ENCODE results near the gene FGG. TPM values are rescaled to one million over a fixed set of nuclear protein-coding genes. Genes with fewer than 3 reads are reported as not detected.

FGG gene
- total and polyA plus RNA-seq, 5 experiments from 2014 or later, result not detected

DNA sequence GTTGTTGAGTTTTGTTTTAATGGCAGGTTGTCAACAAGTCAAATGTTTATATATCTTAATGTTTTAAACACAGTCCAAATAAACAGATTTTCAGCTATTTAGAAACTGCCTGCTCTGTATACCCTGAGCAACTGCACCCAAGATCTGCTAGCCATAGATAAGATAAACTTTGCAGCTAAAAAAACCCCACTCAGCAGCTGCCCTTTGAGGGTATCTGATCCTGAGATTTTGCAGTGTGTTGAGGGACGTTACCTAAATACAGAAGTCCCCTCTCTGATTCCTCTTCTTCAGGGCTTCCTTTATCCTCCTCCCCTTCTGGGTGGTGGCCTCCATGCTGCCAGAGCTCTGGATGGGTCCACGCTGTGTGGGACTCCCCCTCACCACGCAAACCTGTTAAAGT, 11.0 kb upstream of the FGG start:
- Mint-ChIP-seq H3K27me3 (peaks cover 9 to 13% (median 10%) of the 10 kb centered on the region in 5 donors), H3K4me3 (no peak overlapping the region), H3K36me3 (no peaks in the 10 kb centered on the region), H3K9me3 (peaks cover 0 to 1% (median 0%) of the 10 kb centered on the region in 9 donors), H3K4me1 (peaks cover 0 to 4% (median under 1%) of the 10 kb centered on the region in 4 donors), H3K27ac (no peak overlapping the region)
- POLR2A ChIA-PET, result no interaction called here
- DNase-seq, result no peak
- no peak for ATAC-seq

DNA sequence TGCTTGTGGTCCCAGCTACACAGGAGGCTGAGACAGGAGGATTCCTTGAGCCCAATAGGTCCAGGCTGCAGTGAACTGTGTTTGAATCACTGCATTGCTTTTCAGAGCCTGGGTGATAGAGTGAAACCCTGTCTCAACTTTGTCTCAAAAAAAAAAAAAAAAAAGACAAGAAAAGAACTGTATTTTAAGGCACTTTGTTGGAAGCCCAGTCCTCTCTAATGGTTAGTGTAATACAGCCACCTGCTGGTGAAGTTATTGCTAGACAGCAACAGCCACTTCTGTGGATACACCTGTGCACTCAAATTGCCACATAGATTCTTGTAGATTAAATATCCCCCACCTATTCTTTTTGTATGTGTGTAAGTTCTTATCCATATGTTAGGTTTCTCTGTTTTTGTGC, 10.1 kb upstream of the FGG start:
- H3K36me3 Mint-ChIP-seq, result no peaks in the 10 kb centered on the region
- DNase-seq, result peak in 5 of 10 donors; percentile 9 to 41 (median 21)
- H3K9me3 Mint-ChIP-seq, result peaks cover 0 to 1% (median 0%) of the 10 kb centered on the region in 9 donors
- H3K4me1 Mint-ChIP-seq, result peaks cover 0 to 5% (median under 1%) of the 10 kb centered on the region in 4 donors
- peaks cover 9 to 13% (median 10%) of the 10 kb centered on the region in 5 donors for H3K27me3 Mint-ChIP-seq
- POLR2A ChIA-PET, result no interaction called here
- peak; percentile 55 to 58 for ATAC-seq
- H3K4me3 Mint-ChIP-seq, result no peak overlapping the region
- no peak overlapping the region for H3K27ac Mint-ChIP-seq

DNA sequence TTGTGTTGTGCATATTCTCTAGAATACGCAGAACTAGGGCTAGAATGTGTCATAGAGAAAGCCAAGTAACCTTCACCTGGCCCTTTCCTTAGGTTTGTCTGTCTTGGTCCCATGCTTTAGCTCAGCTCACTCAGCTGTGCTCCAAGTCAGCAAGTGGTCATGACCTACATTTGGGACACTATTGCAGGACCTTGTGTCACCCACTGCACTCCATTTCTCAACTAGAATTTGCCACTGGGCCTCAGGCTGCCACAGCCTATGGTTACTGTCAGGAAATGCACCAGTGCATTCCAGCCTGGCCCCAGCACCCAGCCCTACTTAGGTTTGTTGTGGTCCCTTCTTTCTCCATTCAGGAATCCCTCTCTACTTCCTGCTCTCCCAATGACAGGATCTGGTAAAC, 7.7 kb upstream of the FGG start:
- POLR2A ChIA-PET, result no interaction called here
- peaks cover 0 to 18% (median 5%) of the 10 kb centered on the region in 4 donors for H3K4me1 Mint-ChIP-seq
- no peak overlapping the region for H3K27ac Mint-ChIP-seq
- H3K27me3 Mint-ChIP-seq, result peaks cover 0 to 6% (median 4%) of the 10 kb centered on the region in 5 donors
- ATAC-seq (no peak), DNase-seq (no peak)
- no peak overlapping the region for H3K4me3 Mint-ChIP-seq
- H3K9me3 Mint-ChIP-seq, result peaks cover 0 to 1% (median 0%) of the 10 kb centered on the region in 9 donors
- H3K36me3 Mint-ChIP-seq, result no peaks in the 10 kb centered on the region

DNA sequence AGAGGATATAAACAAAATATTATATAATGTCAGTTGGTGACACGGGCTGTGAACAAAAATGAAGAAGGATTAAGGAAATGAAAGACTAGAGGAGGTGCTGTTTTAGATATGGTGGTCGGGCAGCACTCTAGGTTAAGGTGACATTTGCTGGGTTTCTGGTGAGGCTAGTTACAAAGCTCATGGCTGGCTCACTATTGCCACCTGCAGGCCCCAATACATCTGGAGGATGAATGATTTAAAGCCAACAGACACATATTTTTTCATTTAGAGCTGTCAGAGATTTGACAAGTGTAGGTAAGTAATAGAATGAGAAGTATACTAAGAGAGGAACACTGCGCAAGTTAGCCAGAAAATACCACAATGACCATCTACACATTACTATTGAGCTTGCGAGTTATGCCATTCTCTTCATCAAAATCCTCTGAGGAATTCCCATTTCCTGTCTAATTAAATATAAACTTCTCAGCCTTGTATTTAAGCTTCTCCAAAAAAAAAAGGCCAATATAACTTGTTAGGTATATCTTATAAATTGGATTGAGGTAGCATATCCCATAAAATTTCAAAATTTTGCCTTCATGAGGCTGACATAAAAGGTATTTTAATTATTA, 6.4 kb upstream of the FGG start:
- ATAC-seq (peak; percentile 70 to 71), DNase-seq (peak; percentile 7 to 68 (median 30))
- peaks cover 0 to 1% (median 0%) of the 10 kb centered on the region in 9 donors for H3K9me3 Mint-ChIP-seq
- POLR2A ChIA-PET, result no interaction called here
- H3K36me3 Mint-ChIP-seq, result no peaks in the 10 kb centered on the region
- peaks cover 0 to 7% (median 4%) of the 10 kb centered on the region in 5 donors for H3K27me3 Mint-ChIP-seq
- H3K4me3 Mint-ChIP-seq, result no peak overlapping the region
- H3K27ac Mint-ChIP-seq, result no peak overlapping the region
- H3K4me1 Mint-ChIP-seq, result peaks cover 0 to 18% (median 5%) of the 10 kb centered on the region in 4 donors

DNA sequence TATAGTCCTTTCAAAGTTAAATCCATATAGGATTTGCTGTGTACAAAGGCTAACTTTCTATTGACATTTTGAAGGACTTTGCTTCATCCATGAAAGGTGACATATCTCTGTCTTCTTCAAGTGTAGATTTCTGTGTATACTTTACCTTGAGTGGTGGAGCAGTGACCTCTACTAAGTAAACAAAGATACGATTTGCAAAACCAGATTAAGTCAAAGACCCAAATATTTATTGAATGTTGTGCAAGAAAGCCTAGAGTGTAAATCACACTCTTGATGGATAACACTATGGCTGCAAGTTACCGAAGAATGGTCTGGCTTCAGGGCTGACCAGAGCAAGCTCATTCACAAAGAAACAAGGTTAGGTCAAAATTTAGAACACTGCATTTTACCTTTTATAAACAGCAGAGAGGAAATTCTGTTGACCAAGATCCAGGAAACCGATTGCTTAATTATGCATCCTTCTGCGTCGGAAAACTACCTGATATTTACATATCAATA, 5.4 kb upstream of the FGG start:
- Mint-ChIP-seq H3K27ac (no peak overlapping the region), H3K4me3 (no peak overlapping the region), H3K4me1 (peaks cover 0 to 18% (median 5%) of the 10 kb centered on the region in 4 donors), H3K27me3 (peaks cover 0 to 9% (median 5%) of the 10 kb centered on the region in 5 donors), H3K9me3 (peaks cover 0 to 1% (median 0%) of the 10 kb centered on the region in 9 donors), H3K36me3 (no peaks in the 10 kb centered on the region)
- POLR2A ChIA-PET, result no interaction called here
- ATAC-seq (no peak), DNase-seq (no peak)

DNA sequence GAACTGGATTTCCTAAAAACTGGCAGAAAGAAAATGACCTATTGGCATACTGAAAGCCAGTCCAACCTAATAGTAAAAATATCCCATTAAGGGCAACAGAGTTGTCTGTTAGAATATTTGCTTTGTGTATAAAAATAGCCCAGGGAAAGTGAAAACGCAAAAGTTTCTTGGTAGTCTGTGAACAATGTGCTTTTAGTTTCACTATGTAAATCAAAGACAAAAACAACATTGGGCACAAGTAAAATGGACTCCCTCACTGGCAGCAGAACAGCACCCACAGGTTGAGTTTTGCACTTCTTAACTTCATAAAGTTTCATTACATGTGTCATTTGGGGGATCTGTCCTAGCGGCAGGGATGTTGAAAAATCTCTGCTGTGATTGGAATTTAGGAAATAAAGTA, 4.3 kb upstream of the FGG start:
- POLR2A ChIA-PET, result no interaction called here
- Mint-ChIP-seq H3K9me3 (peaks cover 0 to 1% (median 0%) of the 10 kb centered on the region in 9 donors), H3K27ac (peak overlapping the region in 2 of 10 donors; percentile 5 to 34), H3K27me3 (peaks cover 0 to 6% (median 6%) of the 10 kb centered on the region in 5 donors), H3K4me1 (peaks cover 0 to 18% (median 5%) of the 10 kb centered on the region in 4 donors), H3K4me3 (peak overlapping the region in 1 of 10 donors; percentile 0), H3K36me3 (no peaks in the 10 kb centered on the region)
- DNase-seq (no peak), ATAC-seq (no peak)

DNA sequence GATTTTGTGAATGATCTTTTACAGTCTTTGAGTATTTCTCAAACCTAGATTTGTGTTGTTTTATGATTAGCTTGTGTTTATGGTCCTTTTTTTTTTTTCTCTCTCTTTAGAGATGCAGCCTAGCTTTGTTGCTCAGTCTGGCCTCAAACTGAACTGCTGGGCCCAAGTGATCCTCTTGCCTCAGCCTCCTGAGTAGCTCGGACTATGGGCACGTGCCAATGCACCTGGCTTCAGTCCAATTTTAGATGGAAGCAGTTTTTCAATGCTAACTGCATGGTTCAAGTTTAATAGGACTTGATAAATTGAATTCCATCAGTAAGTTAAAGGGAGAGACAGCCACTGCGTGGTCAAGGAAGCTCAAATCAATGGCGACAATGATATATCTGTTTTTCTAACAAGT, 3.8 kb upstream of the FGG start:
- POLR2A ChIA-PET, result no interaction called here
- H3K4me1 Mint-ChIP-seq, result peaks cover 0 to 18% (median 5%) of the 10 kb centered on the region in 4 donors
- H3K27ac Mint-ChIP-seq, result peak overlapping the region in 1 of 10 donors; percentile 34
- peaks cover 0 to 6% (median 4%) of the 10 kb centered on the region in 5 donors for H3K27me3 Mint-ChIP-seq
- no peaks in the 10 kb centered on the region for H3K36me3 Mint-ChIP-seq
- no peak for DNase-seq
- no peak for ATAC-seq
- H3K4me3 Mint-ChIP-seq, result peak overlapping the region in 1 of 10 donors; percentile 7
- H3K9me3 Mint-ChIP-seq, result no peaks in the 10 kb centered on the region

DNA sequence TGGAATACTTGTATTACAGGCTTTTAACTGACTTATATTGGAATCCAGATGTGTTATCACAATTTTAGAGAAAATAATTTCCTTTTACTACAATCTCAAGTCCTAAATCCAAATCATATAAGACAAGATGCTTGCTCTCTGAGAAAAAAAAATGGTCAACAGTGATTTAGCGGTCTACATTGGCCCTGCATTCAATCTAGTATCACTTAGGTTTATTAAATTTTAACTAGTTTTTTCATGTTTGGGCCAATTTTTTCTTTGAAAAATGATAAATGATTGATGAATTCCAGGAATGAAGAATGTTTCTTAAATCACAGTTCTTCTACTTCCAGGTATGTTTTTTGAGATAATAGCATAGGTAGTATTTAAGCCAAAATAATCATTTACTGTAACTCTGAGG, 2.8 kb upstream of the FGG start:
- H3K27ac Mint-ChIP-seq, result no peak overlapping the region
- no peak overlapping the region for H3K4me3 Mint-ChIP-seq
- H3K27me3 Mint-ChIP-seq, result peaks cover 0 to 8% (median 4%) of the 10 kb centered on the region in 5 donors
- no peaks in the 10 kb centered on the region for H3K36me3 Mint-ChIP-seq
- DNase-seq (no peak), ATAC-seq (no peak)
- H3K9me3 Mint-ChIP-seq, result no peaks in the 10 kb centered on the region
- POLR2A ChIA-PET, result no interaction called here
- H3K4me1 Mint-ChIP-seq, result peaks cover 0 to 18% (median 5%) of the 10 kb centered on the region in 4 donors

DNA sequence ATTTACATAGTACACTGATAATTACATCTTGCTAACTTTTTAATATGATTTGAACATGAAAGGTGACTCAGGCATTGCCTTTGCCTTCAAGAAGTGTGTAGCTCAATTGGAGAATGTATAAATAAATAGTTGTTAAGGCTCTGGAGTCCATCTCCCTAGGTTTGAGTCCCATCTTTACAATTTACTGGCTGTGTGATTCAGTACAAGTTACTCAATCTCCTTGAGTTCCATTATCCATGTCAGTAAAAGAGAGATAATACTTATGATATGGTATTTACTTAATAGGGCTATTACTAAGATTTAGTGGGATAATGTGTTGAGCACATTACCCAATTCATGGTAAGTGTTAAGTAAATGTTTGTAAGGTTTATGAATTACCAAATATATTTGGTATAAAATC, 1.9 kb upstream of the FGG start:
- Mint-ChIP-seq H3K36me3 (no peaks in the 10 kb centered on the region), H3K9me3 (no peaks in the 10 kb centered on the region), H3K27me3 (peaks cover 1 to 9% (median 8%) of the 10 kb centered on the region in 5 donors), H3K4me3 (no peak overlapping the region), H3K27ac (no peak overlapping the region), H3K4me1 (peaks cover 0 to 18% (median 5%) of the 10 kb centered on the region in 4 donors)
- DNase-seq (no peak), ATAC-seq (no peak)
- POLR2A ChIA-PET, result no interaction called here

DNA sequence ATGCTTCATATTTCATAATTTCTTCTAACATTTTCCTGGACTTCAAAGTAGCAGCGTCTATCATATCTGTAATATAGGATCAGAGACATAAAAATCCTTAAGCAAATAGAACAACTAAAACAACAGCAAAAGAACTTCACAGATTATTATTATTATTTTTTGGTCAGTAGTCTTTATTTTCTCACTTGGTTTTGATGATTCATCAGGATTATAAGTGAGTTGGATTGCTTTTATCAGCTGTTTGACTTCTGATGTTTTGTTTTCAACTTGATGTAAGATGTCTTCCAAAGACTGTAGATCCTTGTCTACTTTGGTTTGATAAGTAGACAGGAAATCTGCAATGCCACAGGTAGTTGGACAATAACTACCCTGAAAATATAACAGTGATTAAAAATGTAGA, 623 bp downstream of the FGG start:
- Mint-ChIP-seq H3K9me3 (no peaks in the 10 kb centered on the region), H3K27me3 (peaks cover 9 to 21% (median 14%) of the 10 kb centered on the region in 5 donors), H3K4me3 (no peak overlapping the region), H3K4me1 (peaks cover 0 to 11% (median 4%) of the 10 kb centered on the region in 4 donors), H3K27ac (no peak overlapping the region), H3K36me3 (no peaks in the 10 kb centered on the region)
- DNase-seq, result no peak
- no peak for ATAC-seq
- POLR2A ChIA-PET, result no interaction called here

DNA sequence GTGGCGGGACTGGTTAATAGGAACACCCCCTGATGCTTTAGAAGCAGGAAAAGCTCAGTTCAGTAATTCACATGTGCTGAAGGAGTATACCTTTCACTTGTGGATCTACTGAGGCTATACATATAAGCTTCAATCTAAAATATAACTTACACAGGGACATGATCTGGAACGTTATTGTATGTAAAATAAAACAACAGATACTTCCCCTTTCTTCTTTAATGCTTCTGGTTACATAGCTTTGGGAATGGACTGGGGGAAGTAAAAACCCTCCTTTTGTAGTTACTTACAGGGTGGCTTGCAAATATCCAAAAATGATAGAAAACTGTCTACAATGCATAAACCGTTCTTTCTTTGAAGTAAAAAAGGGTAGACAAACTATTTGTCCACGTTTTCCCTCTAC, 1.9 kb downstream of the FGG start:
- ATAC-seq (no peak), DNase-seq (no peak)
- H3K4me1 Mint-ChIP-seq, result no peaks in the 10 kb centered on the region
- no peak overlapping the region for H3K4me3 Mint-ChIP-seq
- POLR2A ChIA-PET, result no interaction called here
- H3K9me3 Mint-ChIP-seq, result no peaks in the 10 kb centered on the region
- H3K27me3 Mint-ChIP-seq, result peaks cover 12 to 21% (median 18%) of the 10 kb centered on the region in 5 donors
- H3K36me3 Mint-ChIP-seq, result no peaks in the 10 kb centered on the region
- no peak overlapping the region for H3K27ac Mint-ChIP-seq

DNA sequence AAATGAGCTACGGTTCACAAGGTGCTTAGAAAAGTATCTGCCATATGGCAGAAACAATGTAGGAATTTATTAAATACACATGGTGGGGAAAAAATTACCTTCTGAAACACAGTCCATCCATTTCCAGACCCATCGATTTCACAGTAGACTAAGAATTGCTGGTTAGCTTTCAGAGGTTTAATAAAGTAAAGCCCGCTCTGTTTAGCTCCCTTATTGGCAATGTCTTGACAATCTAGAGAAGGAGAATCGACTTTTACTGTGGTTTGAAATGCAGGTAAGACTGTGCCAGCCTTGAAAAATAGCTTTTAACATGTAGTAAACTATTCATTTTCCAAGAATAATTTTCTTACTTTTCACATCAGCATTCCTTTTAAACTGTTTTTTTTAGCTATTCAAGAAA, 2.9 kb downstream of the FGG start:
- peaks cover 14 to 28% (median 21%) of the 10 kb centered on the region in 5 donors for H3K27me3 Mint-ChIP-seq

DNA sequence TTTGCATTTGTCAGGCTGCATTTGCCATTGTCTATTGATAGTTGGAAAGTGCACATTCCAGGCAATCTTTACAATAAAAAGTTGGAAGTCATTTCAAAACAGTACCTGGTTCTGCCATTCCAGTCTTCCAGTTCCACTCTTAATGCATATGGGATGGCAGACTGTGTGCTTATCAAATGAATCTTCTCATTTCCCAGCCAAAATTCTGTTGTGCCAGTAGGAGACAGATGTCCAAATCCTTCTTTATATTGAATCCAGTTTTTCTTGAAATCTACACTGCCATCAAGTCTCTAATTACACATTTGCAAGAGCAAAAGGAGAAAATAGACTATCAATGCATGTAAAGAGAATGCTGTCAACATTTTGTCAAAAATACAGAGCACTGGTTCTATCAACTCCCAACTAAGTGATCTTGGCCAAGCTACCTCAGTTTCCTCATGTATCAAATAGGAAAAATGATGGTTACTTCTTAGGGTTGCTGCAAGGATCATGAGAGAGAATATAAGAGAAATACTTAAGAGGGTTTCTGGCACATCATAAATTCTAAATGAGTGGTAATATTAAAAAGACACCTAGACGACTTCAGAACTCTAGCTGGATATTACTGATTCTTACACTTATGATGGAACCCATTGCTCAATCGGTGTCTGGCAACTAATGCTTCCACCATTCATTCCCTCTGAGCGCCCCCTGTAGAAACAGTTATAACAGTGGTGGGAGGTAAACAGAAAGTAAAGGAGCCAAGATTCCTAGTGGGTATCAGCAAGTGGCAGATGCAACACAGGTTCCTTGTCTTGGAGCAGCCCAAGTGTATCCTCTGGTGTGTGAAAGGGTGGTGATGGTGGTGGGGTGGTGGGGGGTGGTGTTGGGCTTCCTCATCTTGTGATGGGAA, 3.8 kb downstream of the FGG start:
- Mint-ChIP-seq H3K4me3 (no peak overlapping the region), H3K27me3 (peaks cover 11 to 24% (median 18%) of the 10 kb centered on the region in 5 donors), H3K27ac (no peak overlapping the region), H3K36me3 (no peaks in the 10 kb centered on the region), H3K9me3 (no peaks in the 10 kb centered on the region), H3K4me1 (no peaks in the 10 kb centered on the region)
- DNase-seq (no peak), ATAC-seq (no peak)
- POLR2A ChIA-PET, result no interaction called here

More for the DNA sequence above, 2.9 kb downstream of the FGG start:
- no peaks in the 10 kb centered on the region for H3K4me1 Mint-ChIP-seq
- ATAC-seq (no peak), DNase-seq (no peak)
- POLR2A ChIA-PET, result no interaction called here
- H3K36me3 Mint-ChIP-seq, result no peaks in the 10 kb centered on the region
- H3K9me3 Mint-ChIP-seq, result no peaks in the 10 kb centered on the region
- H3K4me3 Mint-ChIP-seq, result no peak overlapping the region
- no peak overlapping the region for H3K27ac Mint-ChIP-seq

All from naive thymus-derived CD8-positive, alpha-beta T cell (primary cell).